Activated effector memory CD4-positive, alpha-beta T cell treated with anti-CD3 and anti-CD28 coated beads, Interleukin-2, amount 50 U/mL, for 16 hours (primary cell): ENCODE results near the gene KLF12.

Experiments used
- DNase-seq: peaks from one replicate; pipeline ENCODE4 v3.0.0-alpha.2; 2020

The KLF12 gene

DNA sequence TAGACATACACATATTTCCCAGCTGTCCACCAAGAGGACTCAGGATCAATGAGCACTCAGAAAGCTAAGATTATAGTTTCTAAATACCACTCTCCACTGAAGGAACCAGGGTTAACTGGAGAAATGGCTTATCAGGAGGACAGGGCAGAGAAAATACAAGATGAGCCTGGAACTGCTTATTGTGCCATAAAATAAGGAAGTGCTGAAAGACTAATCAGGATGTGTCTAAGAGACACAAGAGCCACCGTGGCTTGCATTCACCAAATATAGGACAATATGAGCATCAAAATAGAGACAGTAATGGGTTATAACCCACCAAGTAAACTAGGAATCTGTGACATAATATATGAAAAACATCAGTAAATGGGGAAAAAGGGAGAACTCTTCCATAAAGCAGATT lies 32.8 kb downstream of the KLF12 start:
- no peak for DNase-seq

DNA sequence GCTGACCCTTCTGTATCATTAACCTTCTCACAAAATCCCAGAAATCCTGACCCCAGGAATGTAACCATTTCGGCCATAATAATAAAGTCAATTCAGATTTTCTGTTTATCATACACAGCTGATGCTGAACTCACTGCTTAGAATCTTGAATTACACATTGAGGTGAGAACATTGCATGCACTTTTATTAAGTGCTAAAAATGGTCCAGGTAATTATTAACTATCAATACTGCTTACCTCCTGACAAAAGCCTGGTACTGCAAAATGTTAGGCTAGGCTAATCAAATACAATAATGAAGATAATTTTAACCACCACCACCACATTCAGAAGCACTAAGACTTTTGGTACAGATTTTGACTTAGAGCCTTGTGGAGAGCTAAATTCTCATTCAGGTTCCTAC lies 36.1 kb downstream of the KLF12 start:
- DNase-seq, result no peak

DNA sequence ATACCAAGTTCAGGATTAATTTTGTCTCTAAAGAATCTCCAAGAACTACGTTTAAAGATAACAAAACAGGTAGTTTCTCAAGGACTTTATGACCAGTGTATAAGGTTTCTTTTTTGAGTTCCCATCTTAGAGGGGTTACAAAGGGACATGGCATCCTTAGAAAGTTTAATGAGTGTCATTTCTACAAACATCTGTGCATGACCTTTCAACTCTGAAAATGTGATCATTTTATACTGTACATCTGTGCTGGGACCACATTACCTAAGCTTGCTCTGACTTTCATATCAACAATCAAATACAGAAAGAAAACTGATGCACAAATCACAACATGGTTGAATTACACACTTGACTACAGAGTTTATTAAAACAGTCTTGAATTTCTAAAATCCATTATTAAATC lies 37.1 kb downstream of the KLF12 start:
- DNase-seq, result no peak

DNA sequence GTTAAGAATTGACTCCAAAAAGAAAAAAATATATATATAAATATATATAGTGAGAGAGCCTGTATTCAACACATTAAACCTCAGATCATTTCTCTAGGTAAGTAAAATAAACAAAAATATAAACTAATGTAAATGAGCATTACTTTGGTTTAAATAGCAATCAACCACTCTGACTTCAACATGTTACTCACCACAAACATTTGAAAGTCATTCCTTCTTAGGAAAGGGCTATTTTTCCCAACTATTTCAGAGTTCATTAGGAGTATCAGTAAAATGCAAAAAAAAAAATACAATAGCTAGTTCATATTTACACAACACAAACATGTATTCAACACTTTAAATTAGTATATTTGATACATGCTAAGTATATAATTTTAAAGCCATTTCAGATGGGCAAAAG lies 40.5 kb downstream of the KLF12 start:
- DNase-seq, result no peak

DNA sequence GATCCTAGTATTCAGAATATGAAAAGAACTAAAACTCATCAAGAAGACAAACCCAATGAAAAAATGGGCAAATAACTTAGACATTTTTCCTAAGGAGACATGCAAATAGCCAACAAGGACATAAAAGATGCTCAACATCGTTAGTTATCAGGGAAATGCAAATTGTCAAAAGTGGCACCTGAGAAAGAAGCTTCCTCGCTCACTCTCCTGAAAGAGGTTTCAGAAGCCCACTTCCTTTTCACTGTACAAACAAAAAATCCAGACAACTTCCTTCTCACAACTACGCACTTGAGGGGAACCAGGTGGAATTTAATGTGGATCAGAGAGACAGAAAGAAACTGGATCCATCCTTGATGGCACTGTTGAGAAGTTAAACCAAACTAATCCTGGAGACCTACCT lies 41.5 kb downstream of the KLF12 start:
- no peak for DNase-seq

DNA sequence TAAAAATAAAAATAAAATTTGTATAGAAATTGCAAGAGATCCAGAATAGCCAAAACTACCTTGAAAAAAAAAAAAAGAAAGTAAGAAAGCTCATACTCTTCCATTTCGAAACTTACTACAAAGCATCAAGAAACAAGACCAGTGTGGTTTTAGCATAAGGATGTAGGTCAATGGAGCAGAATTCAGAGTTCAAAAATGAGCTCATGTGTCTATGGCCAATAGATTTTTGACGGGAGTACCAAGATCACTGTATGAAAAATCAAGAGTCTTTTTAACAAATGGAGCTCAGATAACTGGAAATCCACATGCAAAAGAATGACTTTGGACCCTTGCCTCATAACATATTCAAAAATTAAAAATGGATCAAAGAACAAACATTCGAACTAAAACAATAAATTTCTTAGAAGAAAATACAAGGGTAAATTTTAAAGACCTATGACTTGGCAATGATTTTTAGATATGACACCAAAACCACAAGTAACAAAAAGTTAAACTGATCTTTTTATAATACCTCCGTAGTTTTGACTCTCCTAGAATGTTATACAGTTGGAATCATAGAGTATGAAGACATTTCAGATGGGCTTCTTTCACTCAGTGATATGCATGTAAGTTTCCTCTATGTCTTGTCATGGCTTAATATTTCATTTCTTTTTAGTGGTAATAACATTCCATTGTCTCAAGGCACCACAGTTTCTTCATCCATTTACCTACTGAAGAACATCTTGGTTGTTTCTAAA lies 43.2 kb downstream of the KLF12 start:
- DNase-seq, result no peak

DNA sequence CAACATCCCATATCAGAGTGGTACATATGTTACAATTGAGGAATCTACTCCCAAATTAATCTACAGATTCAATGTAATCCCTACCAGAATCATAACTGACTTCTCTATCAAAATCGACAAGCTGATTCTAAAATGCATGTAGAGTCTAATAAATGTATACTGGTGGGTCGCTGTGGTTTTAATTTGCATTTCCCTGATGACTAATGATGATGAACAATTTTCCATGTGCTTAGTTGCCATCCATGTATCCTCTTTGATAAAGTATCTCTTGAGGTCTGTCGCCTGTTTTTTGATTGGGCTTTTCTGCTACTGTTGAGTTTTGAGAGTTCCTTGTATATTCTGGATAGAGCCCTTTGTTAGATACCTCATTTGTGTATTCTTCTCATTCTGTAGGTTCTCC lies 43.8 kb downstream of the KLF12 start:
- DNase-seq, result no peak

DNA sequence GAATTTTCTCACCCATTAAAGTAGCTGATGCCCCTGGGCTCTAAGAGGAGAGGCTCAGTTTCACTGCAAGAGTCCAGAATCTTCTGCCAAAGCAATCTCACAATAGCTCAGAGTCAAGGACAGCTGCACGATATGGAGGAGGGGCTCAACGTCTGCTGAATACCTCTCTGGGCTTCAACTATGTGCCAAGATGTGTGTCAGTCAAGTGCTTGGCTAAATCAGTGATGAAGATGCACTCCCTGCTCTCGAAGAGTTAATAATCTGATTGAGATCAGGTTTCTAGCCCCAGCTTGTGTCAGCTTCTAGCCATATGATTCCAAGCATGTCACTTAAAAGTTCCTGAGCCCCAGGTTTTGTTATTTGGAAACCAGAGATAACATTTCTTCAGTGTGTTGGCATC lies 46.8 kb downstream of the KLF12 start:
- no peak for DNase-seq
